H1 (cell line): ENCODE data around the gene MRPL55. TPM values are rescaled to one million over a fixed set of nuclear protein-coding genes. Genes with fewer than 3 reads are reported as not detected.

Experiments used
- CTCF ChIA-PET: fragments of 300-600 bp; sonication (Branson Sonifier 250); formaldehyde crosslinking; loops from one replicate; lab custom pipeline; 2021; ENCODE audit not compliant: partially characterized antibody; lab: Charles Lee
- POLR2A ChIA-PET: fragments of 300-600 bp; sonication (Branson Sonifier 250); formaldehyde crosslinking; loops from one replicate; lab custom pipeline; 2021; ENCODE audit warnings: inconsistent platforms; ENCODE audit not compliant: partially characterized antibody; lab: Charles Lee
- DNase-seq, 2 experiments: peaks; one replicate each; pipeline versions ENCODE4 v3.0.0 to v3.0.0-alpha.2; 2010 to 2022; ENCODE audit warnings: low spot score in 2 of 2, low read depth in 1 of 2, mixed read lengths in 1 of 2
- FAIRE-seq: peaks from 2 replicates; lab custom pipeline; 2011; peaks lifted over from hg19 to GRCh38; lab: Jason Lieb, UNC
- H2AFZ ChIP-seq: 2 replicates; pipeline ENCODE4 v1.8.1; 2012; ENCODE audit warnings: low read length, inconsistent platforms
- H2AK5ac ChIP-seq: 2 replicates; pipeline ENCODE4 v1.6.1; 2013; ENCODE audit warnings: low read depth, low read length
- H2BK120ac ChIP-seq: replicated peaks from 2 replicates; pipeline ENCODE3; 2013; ENCODE audit warnings: low read depth, low read length, inconsistent platforms
- H2BK12ac ChIP-seq: 2 replicates; pipeline ENCODE4 v1.6.1; 2013; ENCODE audit warnings: low read depth, low read length
- H2BK15ac ChIP-seq: 2 replicates; pipeline ENCODE4 v1.6.1; 2013; ENCODE audit warnings: low read length
- H2BK20ac ChIP-seq: 2 replicates; pipeline ENCODE4 v1.6.1; 2013; ENCODE audit warnings: low read length
- H2BK5ac ChIP-seq: 2 replicates; pipeline ENCODE4 v1.6.1; 2013; ENCODE audit warnings: low read depth, low read length
- H3K14ac ChIP-seq: 2 replicates; pipeline ENCODE4 v1.6.1; 2013; ENCODE audit warnings: inconsistent platforms; ENCODE audit not compliant: insufficient read length
- H3K18ac ChIP-seq: 2 replicates; pipeline ENCODE4 v1.6.1; 2013; ENCODE audit warnings: low read length; ENCODE audit errors: extremely low read depth
- H3K23ac ChIP-seq: 2 replicates; pipeline ENCODE4 v1.6.1; 2013; ENCODE audit warnings: inconsistent platforms; ENCODE audit not compliant: insufficient read length
- H3K23me2 ChIP-seq: 2 replicates; pipeline ENCODE4 v1.6.1; 2013; ENCODE audit warnings: low read depth, low read length
- H3K27ac ChIP-seq: 2 replicates; pipeline ENCODE4 v1.6.1; 2011; ENCODE audit warnings: low read depth, low read length, inconsistent platforms
- H3K27me3 ChIP-seq, 4 experiments: replicated peaks in 1 of 4; 1 replicate in 1 of 4; 2 replicates in 3 of 4; pipeline versions ENCODE4 v1.6.1 to v1.8.1; 2011 to 2013; ENCODE audit warnings: low read length in 3 of 4, mild to moderate bottlenecking in 3 of 4, inconsistent platforms in 2 of 4, mixed read lengths in 2 of 4, moderate library complexity in 1 of 4; ENCODE audit not compliant: control insufficient read depth in 3 of 4, insufficient read depth in 3 of 4; ENCODE audit errors: extremely low read depth in 1 of 4
- H3K36me3 ChIP-seq, 4 experiments: 2 replicates each; pipeline versions ENCODE4 v1.6.1 to v1.8.1; 2011 to 2013; ENCODE audit warnings: mild to moderate bottlenecking in 4 of 4, low read length in 3 of 4, moderate library complexity in 2 of 4, control low read depth in 1 of 4, inconsistent platforms in 1 of 4; ENCODE audit not compliant: insufficient read depth in 4 of 4, control insufficient read depth in 2 of 4
- H3K4ac ChIP-seq: replicated peaks from 2 replicates; pipeline ENCODE3; 2013; ENCODE audit warnings: low read length, low read depth, mixed read lengths, inconsistent platforms; ENCODE audit not compliant: insufficient read length
- H3K4me1 ChIP-seq, 4 experiments: replicated peaks in 1 of 4; 1 replicate in 1 of 4; 2 replicates in 3 of 4; pipeline versions ENCODE4 v1.6.1 to v1.8.1; 2011 to 2013; ENCODE audit warnings: low read length in 3 of 4, inconsistent platforms in 2 of 4, mixed read lengths in 1 of 4; ENCODE audit not compliant: insufficient read depth in 4 of 4, control insufficient read depth in 3 of 4
- H3K4me2 ChIP-seq, 2 experiments: 2 replicates each; pipeline versions ENCODE4 v1.6.1 to v1.8.1; 2011 to 2013; ENCODE audit warnings: low read depth in 2 of 2, low read length in 2 of 2, control low read depth in 1 of 2, inconsistent platforms in 1 of 2, mild to moderate bottlenecking in 1 of 2; ENCODE audit not compliant: insufficient read depth in 1 of 2
- H3K4me3 ChIP-seq, 4 experiments: fragments of 200-600, 300-600 bp in 1 of 4; sonication (generic), shearing (Covaris generic), sonication (Bioruptor Twin) in 1 of 4; 2 replicates each; pipeline versions ENCODE4 v1.5.1 to v1.8.1; 2011 to 2016; ENCODE audit warnings: low read length in 4 of 4, low read depth in 3 of 4, control low read depth in 2 of 4, inconsistent platforms in 2 of 4, mild to moderate bottlenecking in 2 of 4, mixed read lengths in 1 of 4, moderate library complexity in 1 of 4; ENCODE audit not compliant: insufficient read depth in 2 of 4; ENCODE audit errors: extremely low read depth in 1 of 4
- H3K56ac ChIP-seq: replicated peaks from 2 replicates; pipeline ENCODE3; 2013; ENCODE audit warnings: low read depth, mild to moderate bottlenecking, mixed read lengths, low read length, inconsistent platforms; ENCODE audit not compliant: insufficient read length
- H3K79me1 ChIP-seq: 2 replicates; pipeline ENCODE4 v1.6.1; 2013; ENCODE audit warnings: low read depth, low read length, control low read depth
- H3K79me2 ChIP-seq, 2 experiments: 2 replicates each; pipeline versions ENCODE4 v1.6.1 to v1.8.1; 2012 to 2013; ENCODE audit warnings: low read length in 2 of 2, mild to moderate bottlenecking in 2 of 2, inconsistent platforms in 1 of 2; ENCODE audit not compliant: insufficient read depth in 2 of 2, control insufficient read depth in 1 of 2
- H3K9ac ChIP-seq, 4 experiments: replicated peaks in 1 of 4; 1 replicate in 1 of 4; 2 replicates in 3 of 4; pipeline versions ENCODE4 v1.6.1 to v1.8.1; 2011 to 2013; ENCODE audit warnings: low read depth in 3 of 4, low read length in 3 of 4, control low read depth in 2 of 4, mild to moderate bottlenecking in 2 of 4, moderate library complexity in 2 of 4, inconsistent platforms in 1 of 4; ENCODE audit errors: extremely low read depth in 1 of 4
- H3K9me3 ChIP-seq, 2 experiments: 2 replicates each; pipeline versions ENCODE4 v1.6.1 to v1.8.1; 2012 to 2013; ENCODE audit warnings: mild to moderate bottlenecking in 2 of 2, moderate library complexity in 2 of 2, control low read depth in 1 of 2, inconsistent platforms in 1 of 2, low read depth in 1 of 2, low read length in 1 of 2, mixed read lengths in 1 of 2; ENCODE audit not compliant: insufficient read depth in 2 of 2
- H4K20me1 ChIP-seq, 2 experiments: replicated peaks in 1 of 2; 2 replicates each; pipeline versions ENCODE3 to v1.8.1; 2011 to 2013; ENCODE audit warnings: inconsistent platforms in 2 of 2, low read length in 2 of 2, mild to moderate bottlenecking in 1 of 2; ENCODE audit not compliant: insufficient read depth in 2 of 2, control insufficient read depth in 1 of 2
- H4K5ac ChIP-seq: 2 replicates; pipeline ENCODE4 v1.6.1; 2013; ENCODE audit warnings: low read length, low read depth, mixed read lengths, inconsistent platforms; ENCODE audit not compliant: insufficient read length
- H4K8ac ChIP-seq: 2 replicates; pipeline ENCODE4 v1.8.0; 2013; ENCODE audit warnings: mild to moderate bottlenecking, moderate library complexity, low read length, inconsistent platforms; ENCODE audit not compliant: insufficient read depth; ENCODE audit errors: extremely low read depth
- H4K91ac ChIP-seq: replicated peaks from 2 replicates; pipeline ENCODE3; 2013; ENCODE audit warnings: low read length, mixed read lengths, inconsistent platforms; ENCODE audit not compliant: insufficient read length
- ATF2 ChIP-seq: IDR thresholded peaks from 2 replicates; pipeline ENCODE4 v1.6.1; 2012; ENCODE audit warnings: low read length, inconsistent platforms
- BRCA1 ChIP-seq: IDR thresholded peaks from 2 replicates; pipeline ENCODE4 v1.6.1; 2012; ENCODE audit warnings: low read depth, low read length, improper control_type of control experiment
- EZH2 ChIP-seq: fragments of 200-600 bp; sonication (generic); IDR thresholded peaks from 2 replicates; pipeline ENCODE4 v1.7.1; 2012; ENCODE audit warnings: low read depth, mild to moderate bottlenecking, moderate library complexity, low read length, inconsistent platforms; ENCODE audit not compliant: severe bottlenecking
- HDAC2 ChIP-seq, 2 experiments: fragments of 300-600 bp in 1 of 2; sonication (generic) in 1 of 2; IDR thresholded peaks; 2 replicates each; pipeline ENCODE4 v1.6.1; 2011 to 2012; ENCODE audit warnings: low read depth in 2 of 2, low read length in 2 of 2, mild to moderate bottlenecking in 2 of 2, moderate library complexity in 2 of 2, borderline replicate concordance in 1 of 2, inconsistent platforms in 1 of 2
- JUN ChIP-seq: IDR thresholded peaks from 2 replicates; pipeline ENCODE4 v1.6.1; 2011; ENCODE audit warnings: low read depth, mild to moderate bottlenecking, improper control_type of control experiment, low read length
- KDM4A ChIP-seq: IDR thresholded peaks from one replicate; pipeline ENCODE4 v1.7.1; 2012; ENCODE audit warnings: low read depth, mild to moderate bottlenecking, moderate library complexity, low read length, inconsistent platforms; ENCODE audit not compliant: severe bottlenecking
- POLR2A ChIP-seq, 2 experiments: IDR thresholded peaks; 1 replicate in 1 of 2; 2 replicates in 1 of 2; pipeline ENCODE4 v1.6.1; 2011; ENCODE audit warnings: low read depth in 2 of 2, low read length in 2 of 2, mild to moderate bottlenecking in 2 of 2; ENCODE audit errors: control extremely low read depth in 1 of 2
- SP1 ChIP-seq: IDR thresholded peaks from 2 replicates; pipeline ENCODE4 v1.6.1; 2011; ENCODE audit warnings: low read depth, low read length
- YY1 ChIP-seq: IDR thresholded peaks from 2 replicates; pipeline ENCODE4 v1.6.1; 2011; ENCODE audit warnings: low read depth, mild to moderate bottlenecking, low read length
- WGBS, 2 experiments: shearing (Covaris generic) in 1 of 2; methylation state at CpG; one replicate each; pipeline versions ENCODE4 v1.1.6 to v1.1.7; 2013 to 2015; ENCODE audit warnings: low lambda C conversion rate in 2 of 2, mixed read lengths in 2 of 2, inconsistent platforms in 1 of 2, low coverage in 1 of 2, missing lambda C conversion rate in 1 of 2; ENCODE audit not compliant: insufficient replicate concordance in 2 of 2, insufficient coverage in 1 of 2, insufficient read length in 1 of 2; ENCODE audit errors: extremely low coverage in 1 of 2, missing lambda C conversion rate in 1 of 2; 5-methylcytosine and 5-hydroxymethylcytosine counted together
- polyA plus RNA-seq, 7 experiments: library from polyadenylated mRNA; depleted of rRNA in 3 of 7; stranded (reverse) in 5 of 7; unstranded in 2 of 7; fragments of >200 nt in 5 of 7; fragments of 200-250 nt in 2 of 7; gene quantifications; 1 replicate in 5 of 7; 2 replicates in 1 of 7; 4 replicates in 1 of 7; pipeline versions ENCODE4 v1.2.1 to v1.2.3, GENCODE V29; 2011 to 2013; ENCODE audit warnings: missing spikeins in 2 of 7, mixed read lengths in 2 of 7
- total RNA-seq: library from RNA; stranded (reverse); fragmentation: NEBNext Ultra II Directional; extraction: Animal tissue kit (Norgen Biotek cat#: 25700); gene quantifications from 2 replicates; pipeline ENCODE4 v1.2.1, GENCODE V29; 2021

Gene MRPL55
- total and polyA plus RNA-seq, 2 of the 8 experiments (the other 6 are each of a cell fraction or from before 2014, with no cell fraction given) = 59.0 to 244 TPM

GRCh38 chr1:228075801-228076271 is 33.3 kb downstream of the MRPL55 start:
- Histone ChIP-seq H3K4ac (no peak overlapping the region), H3K4me1 (peaks cover 0 to 15% (median 0%) of the 10 kb centered on the region in 4 experiments; a peak in 4 of 7 replicates), H4K20me1 (peaks cover 7 to 33% of the 10 kb centered on the region in 2 experiments), H2BK12ac (no peak overlapping the region), H2AK5ac (no peak overlapping the region), H3K23ac (no peak overlapping the region), H3K79me1 (peaks cover 2% of the 10 kb centered on the region; the same call in 1 of the 2 replicates), H4K8ac (no peak overlapping the region), H3K9me3 (no peaks in the 10 kb centered on the region), H3K18ac (no peak overlapping the region), H4K91ac (no peak overlapping the region), H3K9ac (no peak overlapping the region), H3K14ac (no peak overlapping the region), H3K4me3 (no peak overlapping the region), H3K23me2 (peaks cover 11% of the 10 kb centered on the region; the same call in 1 of the 2 replicates), H2AFZ (no peak overlapping the region), H3K79me2 (no peaks in the 10 kb centered on the region), H2BK5ac (no peak overlapping the region), H2BK120ac (no peak overlapping the region), H3K27ac (no peak overlapping the region), H3K36me3 (no peaks in the 10 kb centered on the region), H3K56ac (no peak overlapping the region), H3K4me2 (no peak overlapping the region), H2BK20ac (no peak overlapping the region), H4K5ac (no peak overlapping the region), H3K27me3 (peaks cover 20 to 77% (median 74%) of the 10 kb centered on the region in 4 experiments), H2BK15ac (no peak overlapping the region)
- no peak for DNase-seq
- no peak for FAIRE-seq
- TF ChIP-seq POLR2A (IDR thresholded peaks at IDR 0.05; ENCODE audit: control extremely low read depth in 1 of 2, low read depth in 2 of 2, low read length in 2 of 2) = no peak
- TF ChIP-seq SP1 = no peak
- no peak for TF ChIP-seq JUN
- TF ChIP-seq BRCA1 = no peak
- no peak for TF ChIP-seq EZH2
- TF ChIP-seq KDM4A = no peak
- no peak for TF ChIP-seq YY1
- TF ChIP-seq HDAC2 (IDR thresholded peaks at IDR 0.05; ENCODE audit: borderline replicate concordance in 1 of 2, low read depth in 2 of 2, low read length in 2 of 2) = no peak
- TF ChIP-seq ATF2 = no peak
- POLR2A ChIA-PET = no interaction called here
- CTCF ChIA-PET = interaction anchor here (1.3 to 6.2 kb wide), 3 partner anchors 9 to 71 kb away, joined by 3 to 115 read pairs (median 7); partner anchors contain the start of gene WNT3A
- WGBS, 2 experiments = 85% methylated on average over 9 of the region's 9 CpGs; no CpG with 5 or more reads in 1 of the 2 experiments
